ENCODE results near the gene FAM216B. TPM values are rescaled to one million over a fixed set of nuclear protein-coding genes. Genes with fewer than 3 reads are reported as not detected.

FAM216B gene
- polyA plus RNA-seq, 1 of the 3 experiments (the other 2 are of a cell fraction), result not detected

DNA sequence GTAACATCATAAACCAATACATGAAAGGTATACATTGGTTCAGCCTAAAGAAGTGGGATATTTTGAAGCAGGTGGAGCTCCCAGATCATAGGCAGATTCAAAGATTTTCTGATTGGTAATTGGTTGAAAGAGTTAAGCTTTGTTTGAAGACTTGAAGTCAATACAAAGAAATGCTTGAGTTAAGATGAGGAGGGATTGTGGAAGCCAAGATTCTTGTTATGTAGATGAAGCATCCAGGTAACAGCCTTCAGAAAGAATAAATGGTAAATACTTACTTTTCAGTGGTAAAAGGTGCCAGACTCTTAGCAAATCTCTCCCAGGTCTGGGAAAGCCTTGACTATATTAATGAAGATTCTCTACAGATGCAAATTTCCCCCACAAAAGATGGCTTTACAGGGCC, 49.3 kb upstream of the FAM216B start:
- no peak overlapping the region for H3K27ac ChIP-seq (ENCODE audit: low read depth in 2 of 2, low read length in 1 of 2)
- no peaks in the 10 kb centered on the region for H3K79me2 ChIP-seq (ENCODE audit: insufficient read depth)
- no peak overlapping the region for H3K9ac ChIP-seq
- H3F3A ChIP-seq (replicated peaks; ENCODE audit: insufficient read depth), result no peaks in the 10 kb centered on the region
- ChIA-PET POLR2A (no interaction called here), CTCF (no interaction called here)
- no peaks in the 10 kb centered on the region for H3K9me3 ChIP-seq
- no peak overlapping the region for H3K4me3 ChIP-seq (ENCODE audit: low read depth in 2 of 2, low read length in 1 of 2)
- DNase-seq, result no peak
- no peaks in the 10 kb centered on the region for H4K20me1 ChIP-seq (ENCODE audit: insufficient read depth)
- H3K27me3 ChIP-seq (ENCODE audit: insufficient read depth), result no peaks in the 10 kb centered on the region
- H3K4me1 ChIP-seq (ENCODE audit: control insufficient read depth in 1 of 2, insufficient read depth in 2 of 2, low read depth in 1 of 2, low read length in 1 of 2), result no peaks in the 10 kb centered on the region
- no peak overlapping the region for H3K4me2 ChIP-seq
- H3K9me2 ChIP-seq, result no peaks in the 10 kb centered on the region
- no peak overlapping the region for H2AFZ ChIP-seq (ENCODE audit: low read depth)
- no peaks in the 10 kb centered on the region for H3K36me3 ChIP-seq (replicated peaks in 1 of 2; ENCODE audit: control insufficient read depth in 1 of 2, insufficient read depth in 2 of 2, low read length in 1 of 2)
- TF ChIP-seq JUND (IDR thresholded peaks at IDR 0.05), result no peak
- no peak for TF ChIP-seq RAD21 (IDR thresholded peaks at IDR 0.05; ENCODE audit: low read length)
- no peak for TF ChIP-seq FOSL2 (IDR thresholded peaks at IDR 0.05; ENCODE audit: borderline replicate concordance, low read depth)
- TF ChIP-seq EP300 (IDR thresholded peaks at IDR 0.05; ENCODE audit: borderline replicate concordance in 1 of 2, low read depth in 1 of 2, low read length in 1 of 2), result no peak
- no peak for TF ChIP-seq MEF2A (IDR thresholded peaks at IDR 0.05; ENCODE audit: borderline replicate concordance, low read depth)
- TF ChIP-seq RXRA (IDR thresholded peaks at IDR 0.05; ENCODE audit: borderline replicate concordance, low read depth), result no peak
- TF ChIP-seq, protein P1, sequence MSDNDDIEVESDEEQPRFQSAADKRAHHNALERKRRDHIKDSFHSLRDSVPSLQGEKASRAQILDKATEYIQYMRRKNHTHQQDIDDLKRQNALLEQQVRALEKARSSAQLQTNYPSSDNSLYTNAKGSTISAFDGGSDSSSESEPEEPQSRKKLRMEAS (IDR thresholded peaks at IDR 0.05; ENCODE audit: low read depth), result no peak
- TF ChIP-seq, protein P2, sequence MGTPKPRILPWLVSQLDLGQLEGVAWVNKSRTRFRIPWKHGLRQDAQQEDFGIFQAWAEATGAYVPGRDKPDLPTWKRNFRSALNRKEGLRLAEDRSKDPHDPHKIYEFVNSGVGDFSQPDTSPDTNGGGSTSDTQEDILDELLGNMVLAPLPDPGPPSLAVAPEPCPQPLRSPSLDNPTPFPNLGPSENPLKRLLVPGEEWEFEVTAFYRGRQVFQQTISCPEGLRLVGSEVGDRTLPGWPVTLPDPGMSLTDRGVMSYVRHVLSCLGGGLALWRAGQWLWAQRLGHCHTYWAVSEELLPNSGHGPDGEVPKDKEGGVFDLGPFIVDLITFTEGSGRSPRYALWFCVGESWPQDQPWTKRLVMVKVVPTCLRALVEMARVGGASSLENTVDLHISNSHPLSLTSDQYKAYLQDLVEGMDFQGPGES (IDR thresholded peaks at IDR 0.05; ENCODE audit: low read depth, low read length), result no peak
- no peak for TF ChIP-seq NRF1 (IDR thresholded peaks at IDR 0.05; ENCODE audit: low read depth, low read length)
- no peak for TF ChIP-seq MXI1 (IDR thresholded peaks at IDR 0.05; ENCODE audit: low read depth, low read length)
- TF ChIP-seq FOXM1 (IDR thresholded peaks at IDR 0.05; ENCODE audit: low read depth), result no peak
- TF ChIP-seq TEAD4 (IDR thresholded peaks at IDR 0.05; ENCODE audit: borderline replicate concordance, insufficient read depth), result no peak
- TF ChIP-seq TAF1 (IDR thresholded peaks at IDR 0.05; ENCODE audit: borderline replicate concordance, low read depth, low read length), result no peak
- TF ChIP-seq, protein P3, sequence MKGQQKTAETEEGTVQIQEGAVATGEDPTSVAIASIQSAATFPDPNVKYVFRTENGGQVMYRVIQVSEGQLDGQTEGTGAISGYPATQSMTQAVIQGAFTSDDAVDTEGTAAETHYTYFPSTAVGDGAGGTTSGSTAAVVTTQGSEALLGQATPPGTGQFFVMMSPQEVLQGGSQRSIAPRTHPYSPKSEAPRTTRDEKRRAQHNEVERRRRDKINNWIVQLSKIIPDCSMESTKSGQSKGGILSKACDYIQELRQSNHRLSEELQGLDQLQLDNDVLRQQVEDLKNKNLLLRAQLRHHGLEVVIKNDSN (IDR thresholded peaks at IDR 0.05; ENCODE audit: borderline replicate concordance, low read depth), result no peak
- TF ChIP-seq, protein P4, sequence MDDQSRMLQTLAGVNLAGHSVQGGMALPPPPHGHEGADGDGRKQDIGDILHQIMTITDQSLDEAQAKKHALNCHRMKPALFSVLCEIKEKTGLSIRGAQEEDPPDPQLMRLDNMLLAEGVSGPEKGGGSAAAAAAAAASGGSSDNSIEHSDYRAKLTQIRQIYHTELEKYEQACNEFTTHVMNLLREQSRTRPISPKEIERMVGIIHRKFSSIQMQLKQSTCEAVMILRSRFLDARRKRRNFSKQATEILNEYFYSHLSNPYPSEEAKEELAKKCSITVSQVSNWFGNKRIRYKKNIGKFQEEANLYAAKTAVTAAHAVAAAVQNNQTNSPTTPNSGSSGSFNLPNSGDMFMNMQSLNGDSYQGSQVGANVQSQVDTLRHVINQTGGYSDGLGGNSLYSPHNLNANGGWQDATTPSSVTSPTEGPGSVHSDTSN (IDR thresholded peaks at IDR 0.05), result no peak
- no peak for TF ChIP-seq SIN3A (IDR thresholded peaks at IDR 0.05; ENCODE audit: borderline replicate concordance, low read depth, low read length)

DNA sequence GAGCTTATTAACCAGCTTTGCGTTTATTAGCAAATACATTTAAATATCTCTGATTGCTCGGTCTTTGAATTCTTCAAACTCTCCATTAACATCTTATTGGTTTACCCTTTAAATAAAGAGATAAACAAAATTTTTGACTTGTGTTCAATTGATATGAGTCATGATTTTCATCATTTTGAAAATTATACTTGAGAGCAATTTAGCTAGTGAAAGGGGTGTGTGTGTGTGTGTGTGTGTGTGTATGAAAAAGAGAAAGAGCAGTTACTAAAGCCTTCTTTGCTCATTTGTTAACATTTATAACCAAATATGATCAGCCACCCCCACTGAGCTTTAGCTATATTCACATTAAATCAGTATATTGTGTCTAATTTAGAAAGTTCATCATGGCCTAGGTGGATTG, 48.3 kb upstream of the FAM216B start:
- no peaks in the 10 kb centered on the region for H3F3A ChIP-seq (replicated peaks; ENCODE audit: insufficient read depth)
- no peaks in the 10 kb centered on the region for H3K9me2 ChIP-seq
- no peaks in the 10 kb centered on the region for H3K9me3 ChIP-seq
- no peak overlapping the region for H3K27ac ChIP-seq (ENCODE audit: low read depth in 2 of 2, low read length in 1 of 2)
- TF ChIP-seq, protein P3 (IDR thresholded peaks at IDR 0.05; ENCODE audit: borderline replicate concordance, low read depth), result no peak
- TF ChIP-seq TCF12 (IDR thresholded peaks at IDR 0.05), result no peak
- no peak for TF ChIP-seq TEAD4 (IDR thresholded peaks at IDR 0.05; ENCODE audit: borderline replicate concordance, insufficient read depth)
- TF ChIP-seq, protein P2 (IDR thresholded peaks at IDR 0.05; ENCODE audit: low read depth, low read length), result no peak
- TF ChIP-seq EP300 (IDR thresholded peaks at IDR 0.05; ENCODE audit: borderline replicate concordance in 1 of 2, low read depth in 1 of 2, low read length in 1 of 2), result no peak
- no peak for TF ChIP-seq ELF1 (IDR thresholded peaks at IDR 0.05)
- no peak for TF ChIP-seq TAF1 (IDR thresholded peaks at IDR 0.05; ENCODE audit: borderline replicate concordance, low read depth, low read length)
- H3K4me1 ChIP-seq (ENCODE audit: control insufficient read depth in 1 of 2, insufficient read depth in 2 of 2, low read depth in 1 of 2, low read length in 1 of 2), result no peaks in the 10 kb centered on the region
- no peaks in the 10 kb centered on the region for H3K27me3 ChIP-seq (ENCODE audit: insufficient read depth)
- POLR2A ChIA-PET, result no interaction called here
- H3K36me3 ChIP-seq (replicated peaks in 1 of 2; ENCODE audit: control insufficient read depth in 1 of 2, insufficient read depth in 2 of 2, low read length in 1 of 2), result no peaks in the 10 kb centered on the region
- no peak overlapping the region for H2AFZ ChIP-seq (ENCODE audit: low read depth)
- H3K4me2 ChIP-seq, result no peak overlapping the region
- CTCF ChIA-PET, result no interaction called here
- no peak overlapping the region for H3K9ac ChIP-seq
- H3K4me3 ChIP-seq (ENCODE audit: low read depth in 2 of 2, low read length in 1 of 2), result no peak overlapping the region
- no peaks in the 10 kb centered on the region for H3K79me2 ChIP-seq (ENCODE audit: insufficient read depth)
- H4K20me1 ChIP-seq (ENCODE audit: insufficient read depth), result no peaks in the 10 kb centered on the region
- DNase-seq, result no peak
- 90% methylated on average over 2 of the region's 2 CpGs for WGBS (ENCODE audit: low lambda C conversion rate)
